NCI-H748 treated with DMSO at 0.1 percent for 48 hours (cell line): ENCODE data around the gene PDXP.
A peak's percentile ranks its signal among the peaks of the same experiment; 100 is the strongest.
"Not testable (repeated sequence)": the region's sequence is repeated elsewhere in the genome, so short reads cannot be mapped to it uniquely, and the experiment has no call there.

Experiments
- DNase-seq: peaks from one replicate; lab custom pipeline; 2025; lab: John Stamatoyannopoulos, UW

Gene PDXP

GRCh38 chr22:37647317-37647716 lies 11.2 kb upstream of the PDXP start:
- no peak for DNase-seq

- no peak for DNase-seq
Measured at GRCh38 chr22:37647928-37648327, 10.6 kb upstream of the PDXP start.

- no peak for DNase-seq
Measured at GRCh38 chr22:37650463-37651136, 7.9 kb upstream of the PDXP start.

DNA sequence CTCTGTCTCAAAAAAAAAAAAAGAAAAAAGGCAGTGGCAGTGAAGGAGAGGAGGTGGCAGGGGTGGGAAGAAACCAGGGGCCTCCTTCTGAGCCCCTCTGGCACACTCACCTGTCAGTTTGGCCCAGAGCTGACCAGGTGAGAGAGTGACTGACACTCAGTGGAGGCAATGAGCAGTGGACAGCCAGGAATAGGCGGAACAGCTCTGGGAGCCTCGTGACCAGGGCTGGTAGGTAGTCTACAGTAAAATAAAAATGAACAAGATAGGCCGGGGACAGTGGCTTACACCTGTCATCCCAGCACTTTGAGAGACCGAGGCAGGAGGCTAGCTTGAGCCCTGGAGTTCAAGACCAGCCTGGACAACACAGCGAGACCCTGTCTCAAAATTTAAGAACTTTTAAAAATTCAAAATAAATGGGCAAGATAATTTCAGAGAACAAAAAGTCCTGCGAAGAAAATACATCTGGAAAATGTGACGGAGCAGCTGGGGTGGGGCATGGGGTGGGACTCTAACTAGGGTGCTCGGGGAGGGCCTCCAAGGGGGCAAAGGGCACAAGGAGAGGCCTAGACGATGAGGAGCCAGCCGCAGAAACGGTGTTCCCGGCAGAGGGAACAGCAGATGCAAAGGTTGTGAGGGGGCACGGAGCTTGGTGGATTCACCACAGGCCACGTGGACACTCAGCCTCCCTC lies 3.8 kb upstream of the PDXP start:
- DNase-seq = no peak

DNA sequence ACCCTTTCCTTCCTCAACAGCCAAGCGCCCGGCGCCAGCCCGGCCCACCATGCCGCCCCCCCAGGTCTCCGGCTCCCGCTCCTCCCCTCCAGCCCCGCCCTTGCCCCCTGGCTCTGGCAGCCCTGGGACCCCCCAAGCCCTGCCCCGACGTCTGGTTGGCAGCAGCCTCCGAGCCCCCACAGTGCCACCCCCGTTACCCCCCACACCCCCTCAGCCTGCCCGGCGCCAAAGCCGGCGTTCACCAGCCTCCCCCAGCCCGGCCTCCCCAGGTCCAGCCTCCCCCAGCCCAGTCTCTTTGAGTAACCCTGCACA lies 3.3 kb upstream of the PDXP start:
- DNase-seq = no peak

GRCh38 chr22:37656583-37656982 lies 1.9 kb upstream of the PDXP start:
- DNase-seq = not testable (repeated sequence)

- no peak for DNase-seq
Measured at GRCh38 chr22:37657590-37658132, 862 bp upstream of the PDXP start.

- DNase-seq = no peak
Measured at GRCh38 chr22:37659066-37659896, 758 bp downstream of the PDXP start.

GRCh38 chr22:37659897-37660708 lies 1.6 kb downstream of the PDXP start:
- DNase-seq = no peak

DNA sequence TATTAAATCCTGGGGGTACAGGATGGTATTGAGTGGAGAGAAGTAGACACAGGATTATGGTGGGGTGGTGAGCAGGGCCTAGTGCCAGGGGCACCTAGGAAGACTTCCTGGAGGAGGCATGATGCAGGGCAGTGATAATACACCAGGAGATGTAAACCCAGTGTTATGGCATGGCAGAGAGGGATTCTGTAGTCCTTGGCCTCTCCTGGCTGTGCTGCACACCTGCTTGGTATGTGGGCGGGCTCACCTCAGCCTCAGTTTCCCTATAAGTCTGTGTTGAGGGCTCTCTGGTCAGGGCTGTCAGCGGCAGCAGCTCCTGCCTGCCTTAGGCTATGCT lies 2.2 kb downstream of the PDXP start:
- DNase-seq = no peak

- peak; percentile 15 for DNase-seq
Measured at GRCh38 chr22:37661160-37661924, 2.8 kb downstream of the PDXP start.

DNA sequence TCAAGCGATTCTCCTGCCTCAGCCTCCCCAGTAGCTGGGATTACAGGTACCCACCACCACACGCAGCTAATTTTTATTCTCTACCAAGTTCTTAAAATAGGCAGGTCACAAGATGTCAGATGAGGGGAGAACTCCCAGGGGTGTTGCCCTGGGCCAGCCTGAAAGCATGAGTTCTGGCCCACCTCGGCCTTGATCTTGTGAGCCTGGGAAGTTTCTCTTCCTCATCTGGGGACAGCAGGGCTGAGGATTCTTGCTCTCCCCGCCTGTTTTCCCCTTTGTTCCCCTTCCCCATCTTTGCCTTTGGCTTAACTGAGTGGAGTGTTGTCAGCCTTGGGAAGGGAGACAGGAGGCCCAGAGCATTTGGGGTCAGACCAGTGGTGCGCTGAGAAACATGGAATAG lies 3.5 kb downstream of the PDXP start:
- DNase-seq = no peak

- DNase-seq = no peak
Measured at GRCh38 chr22:37663521-37664140, 5.1 kb downstream of the PDXP start.

- no peak for DNase-seq
Measured at GRCh38 chr22:37664249-37665101, 6.0 kb downstream of the PDXP start.

DNA sequence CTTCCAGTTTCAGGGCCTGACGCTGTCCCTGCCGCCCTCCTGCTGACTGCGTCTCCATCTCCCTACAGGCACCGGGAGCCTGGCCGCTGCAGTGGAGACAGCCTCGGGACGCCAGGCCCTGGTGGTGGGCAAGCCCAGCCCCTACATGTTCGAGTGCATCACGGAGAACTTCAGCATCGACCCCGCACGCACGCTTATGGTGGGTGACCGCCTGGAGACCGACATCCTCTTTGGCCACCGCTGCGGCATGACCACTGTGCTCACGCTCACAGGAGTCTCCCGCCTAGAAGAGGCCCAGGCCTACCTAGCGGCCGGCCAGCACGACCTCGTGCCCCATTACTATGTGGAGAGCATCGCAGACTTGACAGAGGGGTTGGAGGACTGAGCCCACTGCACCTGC lies 7.0 kb downstream of the PDXP start:
- DNase-seq = no peak

- DNase-seq = no peak
Measured at GRCh38 chr22:37669586-37669985, 11.1 kb downstream of the PDXP start.

DNA sequence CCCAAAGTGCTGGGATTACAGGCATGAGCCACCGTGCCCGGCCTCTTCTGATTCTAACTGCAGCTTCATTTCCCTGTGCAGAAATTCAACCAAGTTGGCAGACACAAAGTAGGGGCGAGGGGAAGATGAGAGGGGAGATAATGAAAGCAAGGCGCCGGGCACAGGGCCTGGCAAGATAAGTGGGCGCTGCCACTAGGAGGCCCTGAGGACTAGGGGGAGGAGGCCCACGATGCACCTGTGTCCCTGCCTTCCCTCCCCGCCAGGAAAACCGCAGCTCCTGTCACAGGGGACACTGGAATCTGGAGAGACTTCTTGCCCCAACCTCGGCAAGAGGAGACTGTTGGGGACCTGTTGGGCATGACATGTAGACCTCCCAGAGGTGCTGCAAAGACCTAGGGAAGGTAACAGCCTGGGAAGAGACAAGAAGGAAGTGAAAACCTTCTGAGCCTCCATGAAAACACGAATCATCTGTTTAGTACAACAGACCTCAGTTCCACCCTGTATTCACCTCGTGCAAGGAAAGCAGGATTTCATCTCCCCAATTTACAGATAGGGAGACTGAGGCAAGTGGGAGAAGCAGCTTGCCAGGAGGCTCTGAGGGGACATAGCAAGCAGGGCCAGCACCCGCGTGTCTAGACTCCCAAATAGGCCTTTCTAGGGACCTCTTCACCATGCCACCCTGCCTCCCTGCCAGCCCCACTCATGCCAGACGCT lies 13.8 kb downstream of the PDXP start:
- no peak for DNase-seq

- no peak for DNase-seq
Measured at GRCh38 chr22:37672920-37673455, 14.5 kb downstream of the PDXP start.

GRCh38 chr22:37674248-37674647 lies 15.7 kb downstream of the PDXP start:
- no peak for DNase-seq
